ENCODE measurements around the gene KCNA4.
"Not testable (repeated sequence)": the region's sequence is repeated elsewhere in the genome, so short reads cannot be mapped to it uniquely, and the experiment has no call there.

DNA sequence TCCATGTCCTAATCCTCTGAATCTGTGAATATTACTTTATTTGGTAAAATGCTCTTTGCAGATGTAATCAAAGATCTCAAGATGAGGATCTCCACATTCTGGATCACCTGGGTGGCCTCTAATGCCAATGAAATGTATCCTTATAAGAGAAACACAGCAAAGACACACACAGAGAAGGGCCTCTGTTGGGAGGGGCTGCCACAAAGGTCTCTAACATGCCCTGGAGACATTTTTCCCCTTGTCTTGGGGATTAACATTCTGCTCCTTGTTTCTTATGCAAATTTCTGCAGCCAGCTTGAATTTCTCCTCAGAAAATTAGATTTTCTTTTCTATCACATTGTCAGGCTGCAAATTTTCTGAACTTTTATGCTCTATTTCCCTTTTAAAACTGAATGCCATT lies 17.3 kb upstream of the KCNA4 start:
- TF ChIP-seq, protein P1, sequence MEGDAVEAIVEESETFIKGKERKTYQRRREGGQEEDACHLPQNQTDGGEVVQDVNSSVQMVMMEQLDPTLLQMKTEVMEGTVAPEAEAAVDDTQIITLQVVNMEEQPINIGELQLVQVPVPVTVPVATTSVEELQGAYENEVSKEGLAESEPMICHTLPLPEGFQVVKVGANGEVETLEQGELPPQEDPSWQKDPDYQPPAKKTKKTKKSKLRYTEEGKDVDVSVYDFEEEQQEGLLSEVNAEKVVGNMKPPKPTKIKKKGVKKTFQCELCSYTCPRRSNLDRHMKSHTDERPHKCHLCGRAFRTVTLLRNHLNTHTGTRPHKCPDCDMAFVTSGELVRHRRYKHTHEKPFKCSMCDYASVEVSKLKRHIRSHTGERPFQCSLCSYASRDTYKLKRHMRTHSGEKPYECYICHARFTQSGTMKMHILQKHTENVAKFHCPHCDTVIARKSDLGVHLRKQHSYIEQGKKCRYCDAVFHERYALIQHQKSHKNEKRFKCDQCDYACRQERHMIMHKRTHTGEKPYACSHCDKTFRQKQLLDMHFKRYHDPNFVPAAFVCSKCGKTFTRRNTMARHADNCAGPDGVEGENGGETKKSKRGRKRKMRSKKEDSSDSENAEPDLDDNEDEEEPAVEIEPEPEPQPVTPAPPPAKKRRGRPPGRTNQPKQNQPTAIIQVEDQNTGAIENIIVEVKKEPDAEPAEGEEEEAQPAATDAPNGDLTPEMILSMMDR (IDR thresholded peaks at IDR 0.05) = not testable (repeated sequence)
- TF ChIP-seq EZH2 (IDR thresholded peaks at IDR 0.05) = not testable (repeated sequence)
